ENCODE measurements around the gene ANKRD44.

Gene ANKRD44

GRCh38 chr2:197205585-197206215 is 104.9 kb downstream of the ANKRD44 start:
- H3K4me3 Mint-ChIP-seq: peak overlapping the region; percentile 67 to 70
- H3K9me3 Mint-ChIP-seq: peaks cover 0 to 2% of the 10 kb centered on the region in 2 donors
- DNase-seq: peak; percentile 61
- ATAC-seq (replicated peaks): peak; percentile 91 to 93
- H3K27me3 Mint-ChIP-seq: no peaks in the 10 kb centered on the region
- H3K4me1 Mint-ChIP-seq: peaks cover 62 to 84% of the 10 kb centered on the region in 2 donors
- H3K27ac Mint-ChIP-seq: peak overlapping the region; percentile 97
- H3K36me3 Mint-ChIP-seq: peaks cover 21 to 43% of the 10 kb centered on the region in 2 donors

GRCh38 chr2:197204519-197205250 is 105.9 kb downstream of the ANKRD44 start:
- H3K4me1 Mint-ChIP-seq: peaks cover 60 to 84% of the 10 kb centered on the region in 2 donors
- ATAC-seq (replicated peaks) (no peak), DNase-seq (no peak)
- H3K27ac Mint-ChIP-seq: peak overlapping the region; percentile 97
- H3K9me3 Mint-ChIP-seq: peaks cover 0 to 2% of the 10 kb centered on the region in 2 donors
- peaks cover 21 to 40% of the 10 kb centered on the region in 2 donors for H3K36me3 Mint-ChIP-seq
- no peak overlapping the region for H3K4me3 Mint-ChIP-seq
- no peaks in the 10 kb centered on the region for H3K27me3 Mint-ChIP-seq

GRCh38 chr2:197201874-197202273 is 108.7 kb downstream of the ANKRD44 start:
- no peak for ATAC-seq (replicated peaks)
- Mint-ChIP-seq H3K36me3 (peaks cover 23 to 45% of the 10 kb centered on the region in 2 donors), H3K27me3 (no peaks in the 10 kb centered on the region), H3K4me3 (no peak overlapping the region), H3K9me3 (peaks cover 0 to 2% of the 10 kb centered on the region in 2 donors), H3K4me1 (peaks cover 52 to 78% of the 10 kb centered on the region in 2 donors), H3K27ac (peak overlapping the region; percentile 85)
- no peak for DNase-seq

GRCh38 chr2:197200762-197201058 is 109.9 kb downstream of the ANKRD44 start:
- Mint-ChIP-seq H3K27me3 (no peaks in the 10 kb centered on the region), H3K9me3 (peaks cover 0 to 2% of the 10 kb centered on the region in 2 donors), H3K4me3 (peak overlapping the region in 1 of 2 donors; percentile 35), H3K27ac (peak overlapping the region; percentile 52), H3K4me1 (peaks cover 48 to 78% of the 10 kb centered on the region in 2 donors), H3K36me3 (peaks cover 21 to 42% of the 10 kb centered on the region in 2 donors)
- ATAC-seq (replicated peaks) (no peak), DNase-seq (no peak)

GRCh38 chr2:197200051-197200761 is 110.4 kb downstream of the ANKRD44 start:
- Mint-ChIP-seq H3K27me3 (no peaks in the 10 kb centered on the region), H3K36me3 (peaks cover 23 to 37% of the 10 kb centered on the region in 2 donors), H3K4me1 (peaks cover 46 to 77% of the 10 kb centered on the region in 2 donors), H3K27ac (peak overlapping the region; percentile 52), H3K9me3 (peaks cover 0 to 2% of the 10 kb centered on the region in 2 donors), H3K4me3 (peak overlapping the region; percentile 35 to 39)
- ATAC-seq (replicated peaks): no peak
- DNase-seq: no peak

GRCh38 chr2:197198890-197199289 is 111.7 kb downstream of the ANKRD44 start:
- Mint-ChIP-seq H3K4me1 (peaks cover 43 to 81% of the 10 kb centered on the region in 2 donors), H3K4me3 (peak overlapping the region; percentile 81 to 91), H3K36me3 (peaks cover 22 to 39% of the 10 kb centered on the region in 2 donors), H3K27ac (peak overlapping the region; percentile 93), H3K9me3 (peaks cover 0 to 4% of the 10 kb centered on the region in 2 donors), H3K27me3 (no peaks in the 10 kb centered on the region)
- DNase-seq: peak; percentile 85
- ATAC-seq (replicated peaks): peak; percentile 99 to 100

- peaks cover 45 to 75% of the 10 kb centered on the region in 2 donors for H3K4me1 Mint-ChIP-seq
- DNase-seq: no peak
- H3K36me3 Mint-ChIP-seq: peaks cover 18 to 30% of the 10 kb centered on the region in 2 donors
- peak overlapping the region; percentile 93 for H3K27ac Mint-ChIP-seq
- no peaks in the 10 kb centered on the region for H3K27me3 Mint-ChIP-seq
- ATAC-seq (replicated peaks): peak in 1 of 2 donors; percentile 1
- peaks cover 0 to 4% of the 10 kb centered on the region in 2 donors for H3K9me3 Mint-ChIP-seq
- H3K4me3 Mint-ChIP-seq: peak overlapping the region; percentile 81 to 91
These were observed 112.7 kb downstream of the ANKRD44 start for GRCh38 chr2:197197895-197198311.

- H3K36me3 Mint-ChIP-seq: peaks cover 12 to 22% of the 10 kb centered on the region in 2 donors
- peaks cover 42 to 72% of the 10 kb centered on the region in 2 donors for H3K4me1 Mint-ChIP-seq
- H3K27ac Mint-ChIP-seq: peak overlapping the region; percentile 93
- H3K27me3 Mint-ChIP-seq: no peaks in the 10 kb centered on the region
- H3K4me3 Mint-ChIP-seq: peak overlapping the region in 1 of 2 donors; percentile 45
- no peak for DNase-seq
- no peak for ATAC-seq (replicated peaks)
- peaks cover 0 to 2% of the 10 kb centered on the region in 2 donors for H3K9me3 Mint-ChIP-seq
These were observed 113.9 kb downstream of the ANKRD44 start for GRCh38 chr2:197196541-197197180.

GRCh38 chr2:197195518-197195917 is 115.1 kb downstream of the ANKRD44 start:
- ATAC-seq (replicated peaks): no peak
- peaks cover 43 to 72% of the 10 kb centered on the region in 2 donors for H3K4me1 Mint-ChIP-seq
- DNase-seq: no peak
- no peaks in the 10 kb centered on the region for H3K27me3 Mint-ChIP-seq
- peaks cover 0 to 2% of the 10 kb centered on the region in 2 donors for H3K9me3 Mint-ChIP-seq
- H3K27ac Mint-ChIP-seq: peak overlapping the region; percentile 93
- H3K36me3 Mint-ChIP-seq: peaks cover 12 to 18% of the 10 kb centered on the region in 2 donors
- H3K4me3 Mint-ChIP-seq: no peak overlapping the region

GRCh38 chr2:197191940-197192322 is 118.6 kb downstream of the ANKRD44 start:
- H3K27me3 Mint-ChIP-seq: no peaks in the 10 kb centered on the region
- peaks cover 41 to 77% of the 10 kb centered on the region in 2 donors for H3K4me1 Mint-ChIP-seq
- peak overlapping the region; percentile 66 for H3K27ac Mint-ChIP-seq
- ATAC-seq (replicated peaks): peak; percentile 56 to 77
- DNase-seq: no peak
- H3K4me3 Mint-ChIP-seq: no peak overlapping the region
- H3K9me3 Mint-ChIP-seq: peaks cover 0 to 2% of the 10 kb centered on the region in 2 donors
- peaks cover 6 to 18% of the 10 kb centered on the region in 2 donors for H3K36me3 Mint-ChIP-seq

- Mint-ChIP-seq H3K36me3 (peaks cover 6 to 15% of the 10 kb centered on the region in 2 donors), H3K9me3 (peaks cover 0 to 2% of the 10 kb centered on the region in 2 donors), H3K27me3 (no peaks in the 10 kb centered on the region), H3K4me3 (no peak overlapping the region), H3K4me1 (peaks cover 38 to 74% of the 10 kb centered on the region in 2 donors), H3K27ac (peak overlapping the region; percentile 66)
- ATAC-seq (replicated peaks): peak; percentile 75 to 79
- DNase-seq: no peak
These were observed 119.2 kb downstream of the ANKRD44 start for GRCh38 chr2:197191177-197191939.

- Mint-ChIP-seq H3K36me3 (peaks cover 13 to 26% of the 10 kb centered on the region in 2 donors), H3K4me3 (no peak overlapping the region), H3K27ac (no peak overlapping the region), H3K27me3 (no peaks in the 10 kb centered on the region), H3K9me3 (peaks cover 0 to 2% of the 10 kb centered on the region in 2 donors), H3K4me1 (peaks cover 35 to 70% of the 10 kb centered on the region in 2 donors)
- no peak for DNase-seq
- no peak for ATAC-seq (replicated peaks)
These were observed 120.5 kb downstream of the ANKRD44 start for GRCh38 chr2:197190100-197190432.

GRCh38 chr2:197189426-197190099 is 121.0 kb downstream of the ANKRD44 start:
- no peak overlapping the region for H3K4me3 Mint-ChIP-seq
- peak overlapping the region; percentile 37 for H3K27ac Mint-ChIP-seq

More at GRCh38 chr2:197189426-197190099, 121.0 kb downstream of the ANKRD44 start:
- Mint-ChIP-seq H3K27me3 (no peaks in the 10 kb centered on the region), H3K36me3 (peaks cover 16 to 27% of the 10 kb centered on the region in 2 donors), H3K9me3 (no peaks in the 10 kb centered on the region), H3K4me1 (peaks cover 37 to 70% of the 10 kb centered on the region in 2 donors)
- no peak for ATAC-seq (replicated peaks)
- no peak for DNase-seq

Measured in stimulated activated naive B cell treated with anti-CD40 and anti-IgM and Interleukin-4, amounts not matched to agents 10 μg/mL and 1 μg/mL and 100 μg/mL, for 72 hours (primary cell).